Measurements from ENCODE around the gene RASGRF2.
"Not testable (repeated sequence)": the region's sequence is repeated elsewhere in the genome, so short reads cannot be mapped to it uniquely, and the experiment has no call there.

RASGRF2 gene

DNA sequence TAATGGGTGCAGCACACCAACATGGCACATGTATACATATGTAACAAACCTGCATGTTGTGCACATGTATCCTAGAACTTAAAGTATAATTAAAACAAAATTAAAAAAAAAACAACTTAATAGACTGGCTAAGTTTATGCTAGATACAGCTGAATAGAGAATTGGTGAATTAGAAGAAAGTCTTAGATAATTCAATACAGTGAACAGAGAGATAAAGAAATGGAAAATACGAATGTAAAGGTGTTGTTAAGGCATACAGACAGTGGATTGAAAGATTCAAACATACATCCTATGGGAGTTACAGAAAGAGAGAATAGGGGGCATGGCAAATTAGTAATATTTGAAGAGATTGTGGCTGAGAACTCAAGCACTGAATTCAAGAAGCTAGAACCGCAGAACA, 75.4 kb downstream of the RASGRF2 start:
- no peak for TF ChIP-seq ZFX (IDR thresholded peaks at IDR 0.05; ENCODE audit: borderline replicate concordance)
- TF ChIP-seq, protein P1, sequence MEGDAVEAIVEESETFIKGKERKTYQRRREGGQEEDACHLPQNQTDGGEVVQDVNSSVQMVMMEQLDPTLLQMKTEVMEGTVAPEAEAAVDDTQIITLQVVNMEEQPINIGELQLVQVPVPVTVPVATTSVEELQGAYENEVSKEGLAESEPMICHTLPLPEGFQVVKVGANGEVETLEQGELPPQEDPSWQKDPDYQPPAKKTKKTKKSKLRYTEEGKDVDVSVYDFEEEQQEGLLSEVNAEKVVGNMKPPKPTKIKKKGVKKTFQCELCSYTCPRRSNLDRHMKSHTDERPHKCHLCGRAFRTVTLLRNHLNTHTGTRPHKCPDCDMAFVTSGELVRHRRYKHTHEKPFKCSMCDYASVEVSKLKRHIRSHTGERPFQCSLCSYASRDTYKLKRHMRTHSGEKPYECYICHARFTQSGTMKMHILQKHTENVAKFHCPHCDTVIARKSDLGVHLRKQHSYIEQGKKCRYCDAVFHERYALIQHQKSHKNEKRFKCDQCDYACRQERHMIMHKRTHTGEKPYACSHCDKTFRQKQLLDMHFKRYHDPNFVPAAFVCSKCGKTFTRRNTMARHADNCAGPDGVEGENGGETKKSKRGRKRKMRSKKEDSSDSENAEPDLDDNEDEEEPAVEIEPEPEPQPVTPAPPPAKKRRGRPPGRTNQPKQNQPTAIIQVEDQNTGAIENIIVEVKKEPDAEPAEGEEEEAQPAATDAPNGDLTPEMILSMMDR (IDR thresholded peaks at IDR 0.05), result no peak
- H3K27ac ChIP-seq, result no peak overlapping the region

- TF ChIP-seq, protein P1 (IDR thresholded peaks at IDR 0.05), result no peak
- TF ChIP-seq ZFX (IDR thresholded peaks at IDR 0.05; ENCODE audit: borderline replicate concordance), result no peak
- no peak overlapping the region for H3K27ac ChIP-seq
Observed at GRCh38 chr5:81038495-81038894, 78.3 kb downstream of the RASGRF2 start.

DNA sequence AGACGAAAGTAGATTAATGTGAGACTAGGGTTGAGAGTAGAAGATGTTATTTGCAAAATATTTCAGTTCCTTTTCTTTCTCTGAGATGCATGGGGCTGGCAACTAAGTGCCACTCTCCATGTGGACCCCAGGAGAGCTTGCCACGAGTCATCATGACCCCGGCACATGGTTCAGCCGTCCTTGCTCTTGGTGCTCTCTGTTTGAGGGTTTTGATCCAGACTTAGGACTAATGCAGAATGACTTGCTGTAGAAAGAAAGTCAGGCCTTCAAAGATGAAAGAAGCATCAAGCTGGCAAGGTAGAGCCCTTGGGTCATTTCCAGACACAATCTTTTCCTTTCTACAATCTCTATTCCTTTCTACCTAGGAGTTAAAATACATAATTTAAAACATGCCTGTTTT, 84.7 kb downstream of the RASGRF2 start:
- no peak overlapping the region for H3K27ac ChIP-seq
- TF ChIP-seq, protein P1 (IDR thresholded peaks at IDR 0.05), result no peak
- no peak for TF ChIP-seq ZFX (IDR thresholded peaks at IDR 0.05; ENCODE audit: borderline replicate concordance)

- no peak overlapping the region for H3K27ac ChIP-seq
- TF ChIP-seq, protein P1 (IDR thresholded peaks at IDR 0.05), result no peak
- no peak for TF ChIP-seq ZFX (IDR thresholded peaks at IDR 0.05; ENCODE audit: borderline replicate concordance)
Observed at GRCh38 chr5:81045389-81045807, 85.2 kb downstream of the RASGRF2 start.

- H3K27ac ChIP-seq, result no peak overlapping the region
- TF ChIP-seq, protein P1 (IDR thresholded peaks at IDR 0.05), result no peak
- TF ChIP-seq ZFX (IDR thresholded peaks at IDR 0.05; ENCODE audit: borderline replicate concordance), result no peak
Observed at GRCh38 chr5:81046041-81046440, 85.9 kb downstream of the RASGRF2 start.

DNA sequence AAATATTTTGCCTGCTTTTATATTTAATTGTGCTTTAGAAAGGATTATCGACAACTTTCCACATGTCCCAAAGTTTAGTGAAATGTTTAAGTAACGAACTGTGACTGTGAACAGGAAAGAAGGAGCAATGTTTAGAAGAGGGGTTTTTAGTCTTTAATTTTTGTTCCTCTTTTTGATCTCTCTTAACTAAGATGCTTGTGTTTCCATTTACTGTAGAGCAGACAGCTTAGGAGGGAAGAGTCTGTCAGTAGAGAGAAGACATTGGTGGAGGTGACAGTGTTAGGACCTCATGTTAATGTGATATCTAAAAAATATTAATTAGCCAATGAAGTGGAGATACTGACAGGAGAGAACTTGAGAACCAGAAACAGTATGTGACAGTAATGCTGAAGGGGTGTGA, 92.2 kb downstream of the RASGRF2 start:
- TF ChIP-seq ZFX (IDR thresholded peaks at IDR 0.05; ENCODE audit: borderline replicate concordance), result no peak
- TF ChIP-seq, protein P1 (IDR thresholded peaks at IDR 0.05), result no peak
- H3K27ac ChIP-seq, result no peak overlapping the region

- not testable (repeated sequence) for H3K27ac ChIP-seq
Observed at GRCh38 chr5:81053282-81053681, 93.1 kb downstream of the RASGRF2 start.

DNA sequence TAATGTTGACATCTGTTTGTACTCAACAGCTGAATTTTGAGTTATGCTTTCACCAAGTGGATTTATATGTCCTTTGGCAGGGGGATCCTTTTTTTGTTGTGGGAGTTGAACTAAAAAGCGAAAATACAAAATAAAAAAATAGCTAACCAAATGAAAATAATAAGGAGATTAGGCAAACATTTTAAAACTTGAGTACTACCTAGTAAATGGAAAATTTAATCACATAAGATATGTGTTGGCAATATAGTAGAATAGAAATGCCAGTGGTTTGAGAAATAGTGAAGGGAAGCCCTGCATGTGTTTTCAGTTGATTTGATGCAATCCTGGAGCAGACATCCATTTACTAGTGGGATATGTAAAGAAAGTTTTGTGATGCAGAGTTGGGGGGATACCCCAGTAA, 98.0 kb downstream of the RASGRF2 start:
- TF ChIP-seq, protein P1 (IDR thresholded peaks at IDR 0.05), result no peak
- no peak for TF ChIP-seq ZFX (IDR thresholded peaks at IDR 0.05; ENCODE audit: borderline replicate concordance)
- H3K27ac ChIP-seq, result no peak overlapping the region
